Peyer's patch (tissue), 4 donors: ENCODE results near the gene PDP2. TPM values are rescaled to one million over a fixed set of nuclear protein-coding genes. Genes with fewer than 3 reads are reported as not detected.

Source experiments
- DNase-seq, 3 donors: peaks; one replicate each; pipeline ENCODE4 v3.0.0-alpha.2; 2017 to 2019
- H3K27ac ChIP-seq, 4 donors: fragments of 200-600 bp; sonication (generic); one replicate each; pipeline ENCODE4 v1.5.1; 2016 to 2019
- H3K27me3 ChIP-seq, 2 donors: fragments of 200-600 bp; sonication (generic); one replicate each; pipeline ENCODE4 v1.5.1; 2019
- H3K36me3 ChIP-seq, 3 donors: fragments of 200-600 bp; sonication (generic); one replicate each; pipeline ENCODE4 v1.5.1; 2016 to 2019
- H3K4me1 ChIP-seq, 4 donors: fragments of 200-600 bp; sonication (generic); one replicate each; pipeline ENCODE4 v1.5.1; 2016 to 2019
- H3K4me3 ChIP-seq, 4 donors: fragments of 200-600 bp; sonication (generic); 1 replicate in 3 of 4; 2 replicates in 1 of 4; pipeline ENCODE4 v1.5.1; 2016 to 2019; ENCODE audit warnings: mild to moderate bottlenecking in 1 of 4
- H3K9me3 ChIP-seq, 4 donors: fragments of 200-600 bp; sonication (generic); one replicate each; pipeline ENCODE4 v1.5.1; 2016 to 2019; ENCODE audit warnings: mild to moderate bottlenecking in 1 of 4
- CTCF ChIP-seq, 6 experiments: fragments of 450-650 bp in 4 of 6; fragments of 200-600 bp in 2 of 6; sonication (generic) in 1 of 6; IDR thresholded peaks; one replicate each; pipeline ENCODE4 v1.5.1; 2017 to 2019; ENCODE audit warnings: antibody characterized with exemption in 6 of 6, mild to moderate bottlenecking in 3 of 6, moderate library complexity in 1 of 6
- POLR2A ChIP-seq, 2 donors: fragments of 450-650 bp; IDR thresholded peaks; one replicate each; pipeline ENCODE4 v1.5.1; 2017; ENCODE audit warnings: antibody characterized with exemption in 2 of 2, mild to moderate bottlenecking in 2 of 2, moderate library complexity in 2 of 2
- total RNA-seq, 4 donors: library from RNA; depleted of rRNA; stranded (reverse); fragments of >200 nt; gene quantifications; one replicate each; pipeline ENCODE4 v1.1.0, GENCODE V29; 2016

The PDP2 gene
- total RNA-seq, 4 donors from 2014 or later: 12.1 to 27.9 (median 15.3) TPM

DNA sequence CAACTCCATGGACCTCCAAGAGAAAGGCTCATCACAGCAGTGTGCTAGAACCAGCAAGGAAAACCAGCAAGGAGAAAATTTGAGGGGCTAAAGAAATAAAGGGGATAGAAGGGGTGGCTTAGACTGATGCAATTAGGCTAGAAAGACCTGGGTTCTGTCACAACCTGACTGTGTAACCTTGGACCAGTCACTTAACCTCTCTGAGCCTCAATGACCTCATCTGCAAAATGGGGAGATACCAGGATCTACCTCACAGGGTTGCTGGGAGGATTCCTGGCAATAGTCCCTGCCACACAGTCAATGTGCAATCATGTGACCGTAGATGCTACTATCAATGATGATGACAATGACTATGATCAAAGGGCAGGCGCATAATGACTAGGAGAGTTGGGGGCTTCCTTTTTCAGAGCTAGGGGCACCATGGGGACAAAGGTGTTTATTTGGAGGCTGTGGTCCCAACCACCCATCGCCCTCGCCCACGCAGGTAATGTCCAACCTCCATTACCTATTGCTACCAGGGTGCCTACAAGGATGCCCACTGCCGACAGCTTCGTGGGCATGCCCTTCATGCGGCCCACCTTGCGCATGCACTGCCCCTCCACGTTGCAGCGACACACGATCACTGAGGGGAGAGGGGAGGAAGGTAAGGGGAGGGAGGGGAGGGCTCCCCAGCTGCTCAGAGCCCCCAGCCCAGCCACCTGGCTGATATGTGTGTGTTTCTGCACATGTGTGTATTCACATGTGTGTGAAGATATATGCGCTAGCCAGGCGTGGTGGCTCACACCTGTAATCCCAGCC is 28.6 kb downstream of the PDP2 start:
- Histone ChIP-seq H3K4me3 (no peak overlapping the region), H3K9me3 (no peaks in the 10 kb centered on the region), H3K4me1 (peaks cover 0 to 15% (median 0%) of the 10 kb centered on the region in 4 donors), H3K36me3 (no peaks in the 10 kb centered on the region), H3K27me3 (no peaks in the 10 kb centered on the region), H3K27ac (no peak overlapping the region)
- DNase-seq: no peak
- TF ChIP-seq CTCF (IDR thresholded peaks at IDR 0.05) (no peak), POLR2A (IDR thresholded peaks at IDR 0.05) (no peak)

GRCh38 chr16:66910175-66910940 is 30.0 kb downstream of the PDP2 start:
- TF ChIP-seq CTCF (IDR thresholded peaks at IDR 0.05) (no peak), POLR2A (IDR thresholded peaks at IDR 0.05) (no peak)
- H3K4me1 ChIP-seq: peaks cover 0 to 9% (median 0%) of the 10 kb centered on the region in 4 donors
- no peak overlapping the region for H3K4me3 ChIP-seq
- H3K27ac ChIP-seq: no peak overlapping the region
- no peaks in the 10 kb centered on the region for H3K36me3 ChIP-seq
- no peaks in the 10 kb centered on the region for H3K27me3 ChIP-seq
- DNase-seq: peak in 1 of 3 donors; percentile 37
- no peaks in the 10 kb centered on the region for H3K9me3 ChIP-seq

GRCh38 chr16:66911112-66911511 is 30.8 kb downstream of the PDP2 start:
- DNase-seq: no peak
- no peak for TF ChIP-seq POLR2A (IDR thresholded peaks at IDR 0.05)
- TF ChIP-seq CTCF (IDR thresholded peaks at IDR 0.05): no peak
- H3K36me3 ChIP-seq: no peaks in the 10 kb centered on the region
- peaks cover 0 to 1% (median 0%) of the 10 kb centered on the region in 4 donors for H3K4me1 ChIP-seq
- no peaks in the 10 kb centered on the region for H3K9me3 ChIP-seq
- H3K27me3 ChIP-seq: no peaks in the 10 kb centered on the region
- H3K27ac ChIP-seq: no peak overlapping the region
- H3K4me3 ChIP-seq: no peak overlapping the region

GRCh38 chr16:66911801-66912200 is 31.5 kb downstream of the PDP2 start:
- Histone ChIP-seq H3K4me1 (no peaks in the 10 kb centered on the region), H3K9me3 (no peaks in the 10 kb centered on the region), H3K27me3 (no peaks in the 10 kb centered on the region), H3K4me3 (no peak overlapping the region), H3K36me3 (no peaks in the 10 kb centered on the region), H3K27ac (no peak overlapping the region)
- DNase-seq: no peak
- TF ChIP-seq CTCF (IDR thresholded peaks at IDR 0.05): no peak
- TF ChIP-seq POLR2A (IDR thresholded peaks at IDR 0.05): no peak

DNA sequence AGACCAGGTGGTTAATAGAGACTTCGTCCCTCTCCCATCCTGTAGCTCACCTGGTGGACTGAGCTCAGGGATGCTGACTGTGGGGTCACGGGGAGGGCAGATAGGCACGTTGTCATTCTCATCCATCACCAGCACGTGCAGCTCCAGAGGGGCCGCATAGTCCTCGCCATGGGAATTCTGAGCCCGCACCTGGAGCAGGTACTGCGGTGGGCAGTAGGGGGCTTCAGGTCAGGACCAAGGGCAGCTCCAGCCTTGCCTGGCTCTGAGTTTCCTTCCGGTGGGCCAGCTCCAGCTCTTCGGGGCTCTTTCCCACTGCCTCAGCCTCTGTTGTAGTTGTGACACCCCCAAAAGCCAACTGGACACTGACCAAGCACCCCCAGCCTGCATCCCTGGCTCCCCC is 32.8 kb downstream of the PDP2 start:
- no peak overlapping the region for H3K4me3 ChIP-seq
- no peak overlapping the region for H3K27ac ChIP-seq
- H3K36me3 ChIP-seq: no peaks in the 10 kb centered on the region
- no peaks in the 10 kb centered on the region for H3K9me3 ChIP-seq
- no peaks in the 10 kb centered on the region for H3K4me1 ChIP-seq
- no peak for TF ChIP-seq POLR2A (IDR thresholded peaks at IDR 0.05)
- no peak for TF ChIP-seq CTCF (IDR thresholded peaks at IDR 0.05)
- no peak for DNase-seq
- H3K27me3 ChIP-seq: no peaks in the 10 kb centered on the region
